SK-N-SH treated with all-trans-retinoic acid at 6 μM for 48 hours (cell line): ENCODE results near the gene MIPEP.

Source experiments
- ATAC-seq: fragments of 200-7000 bp; cut with Tn5 transposase; 3 replicates; pipeline ENCODE4 v1.9.1; 2020; ENCODE audit warnings: mild to moderate bottlenecking, moderate library complexity
- BACH2 ChIP-seq: fragments of 250-450 bp; sonication (Bioruptor Pico); IDR thresholded peaks from 2 replicates; pipeline ENCODE4 v1.9.0; 2021; ENCODE audit warnings: mild to moderate bottlenecking, borderline replicate concordance
- CREB5 ChIP-seq: fragments of 250-450 bp; sonication (Bioruptor Pico); IDR thresholded peaks from 2 replicates; pipeline ENCODE4 v1.5.1; 2020; ENCODE audit warnings: low read depth, mild to moderate bottlenecking, moderate library complexity
- CSDC2 ChIP-seq: fragments of 250-450 bp; sonication (Bioruptor Pico); IDR thresholded peaks from 2 replicates; pipeline ENCODE4 v1.5.0; 2020; ENCODE audit warnings: mild to moderate bottlenecking, moderate library complexity
- ESRRG ChIP-seq: fragments of 250-450 bp; sonication (Bioruptor Pico); IDR thresholded peaks from 2 replicates; pipeline ENCODE4 v1.6.1; 2021; ENCODE audit warnings: mild to moderate bottlenecking
- GLIS3 ChIP-seq: fragments of 250-450 bp; sonication (Bioruptor Pico); IDR thresholded peaks from 2 replicates; pipeline ENCODE4 v1.5.0; 2020; ENCODE audit warnings: mild to moderate bottlenecking, moderate library complexity
- ISL1 ChIP-seq: fragments of 250-450 bp; sonication (Bioruptor Pico); IDR thresholded peaks from 2 replicates; pipeline ENCODE4 v2.1.2; 2022; ENCODE audit warnings: mild to moderate bottlenecking, moderate library complexity
- OSR1 ChIP-seq: fragments of 250-450 bp; sonication (Bioruptor Pico); IDR thresholded peaks from 2 replicates; pipeline ENCODE4 v1.8.0; 2022; ENCODE audit warnings: moderate library complexity, mild to moderate bottlenecking, inconsistent platforms
- PATZ1 ChIP-seq: fragments of 250-450 bp; sonication (Bioruptor Pico); IDR thresholded peaks from 2 replicates; pipeline ENCODE4 v1.8.0; 2020; ENCODE audit warnings: mild to moderate bottlenecking, moderate library complexity, borderline replicate concordance
- PPARA ChIP-seq: fragments of 250-450 bp; sonication (Bioruptor Pico); IDR thresholded peaks from 2 replicates; pipeline ENCODE4 v1.5.0; 2020; ENCODE audit warnings: mild to moderate bottlenecking, borderline replicate concordance
- RARB ChIP-seq: fragments of 250-450 bp; sonication (Bioruptor Pico); IDR thresholded peaks from 2 replicates; pipeline ENCODE4 v1.8.0; 2021; ENCODE audit warnings: mild to moderate bottlenecking, moderate library complexity
- SNAI2 ChIP-seq: fragments of 250-450 bp; sonication (Bioruptor Pico); IDR thresholded peaks from 2 replicates; pipeline ENCODE4 v1.5.0; 2020; ENCODE audit warnings: mild to moderate bottlenecking, moderate library complexity
- TCF4 ChIP-seq: fragments of 250-450 bp; sonication (Bioruptor Pico); IDR thresholded peaks from 2 replicates; pipeline ENCODE4 v1.8.0; 2021; ENCODE audit warnings: mild to moderate bottlenecking, moderate library complexity, borderline replicate concordance
- TOX ChIP-seq: fragments of 250-450 bp; sonication (Bioruptor Pico); IDR thresholded peaks from 2 replicates; pipeline ENCODE4 v1.8.0; 2021; ENCODE audit warnings: mild to moderate bottlenecking, moderate library complexity, borderline replicate concordance
- TSHZ2 ChIP-seq: fragments of 250-450 bp; sonication (Bioruptor Pico); IDR thresholded peaks from 2 replicates; pipeline ENCODE4 v1.5.0; 2020; ENCODE audit warnings: mild to moderate bottlenecking, moderate library complexity
- ZFP3 ChIP-seq: fragments of 250-450 bp; sonication (Bioruptor Pico); IDR thresholded peaks from 2 replicates; pipeline ENCODE4 v1.5.0; 2020; ENCODE audit warnings: mild to moderate bottlenecking, moderate library complexity
- ZFP30 ChIP-seq: fragments of 450-650 bp; formaldehyde crosslinking; IDR thresholded peaks from 2 replicates; pipeline ENCODE4 v1.5.0; 2022; ENCODE audit warnings: mild to moderate bottlenecking, moderate library complexity
- ZNF565 ChIP-seq: fragments of 450-650 bp; formaldehyde crosslinking; conservative IDR thresholded peaks from 2 replicates; pipeline ENCODE4 v1.5.0; 2020; ENCODE audit warnings: low read depth, mild to moderate bottlenecking, moderate library complexity
- ZNF70 ChIP-seq: fragments of 450-650 bp; formaldehyde crosslinking; IDR thresholded peaks from 2 replicates; pipeline ENCODE4 v1.5.0; 2020; ENCODE audit warnings: mild to moderate bottlenecking, moderate library complexity

The MIPEP gene

GRCh38 chr13:23909606-23910005 is 20.4 kb upstream of the MIPEP start:
- no peak for TF ChIP-seq ESRRG (CRISPR knock-in tag)
- no peak for TF ChIP-seq ZFP3 (CRISPR knock-in tag)
- no peak for TF ChIP-seq PPARA (CRISPR knock-in tag)
- no peak for TF ChIP-seq BACH2 (CRISPR knock-in tag)
- TF ChIP-seq ZNF565 (CRISPR knock-in tag), result no peak
- TF ChIP-seq TCF4 (CRISPR knock-in tag), result no peak
- TF ChIP-seq CSDC2 (CRISPR knock-in tag), result no peak
- TF ChIP-seq PATZ1 (CRISPR knock-in tag), result no peak
- no peak for TF ChIP-seq ZNF70 (CRISPR knock-in tag)
- TF ChIP-seq RARB (CRISPR knock-in tag), result no peak
- TF ChIP-seq ZFP30 (CRISPR knock-in tag), result no peak
- no peak for TF ChIP-seq TOX (CRISPR knock-in tag)
- no peak for TF ChIP-seq ISL1 (CRISPR knock-in tag)
- no peak for ATAC-seq

GRCh38 chr13:23905766-23906165 is 16.6 kb upstream of the MIPEP start:
- ATAC-seq, result no peak

GRCh38 chr13:23903906-23904280 is 14.7 kb upstream of the MIPEP start:
- ATAC-seq, result no peak; the same call in 2 of the 3 replicates
- no peak for TF ChIP-seq ZFP30 (CRISPR knock-in tag)
- TF ChIP-seq BACH2 (CRISPR knock-in tag), result no peak
- no peak for TF ChIP-seq GLIS3 (CRISPR knock-in tag)
- no peak for TF ChIP-seq CREB5
- TF ChIP-seq, all 23 proteins: peak for 0

More at GRCh38 chr13:23905766-23906165, 16.6 kb upstream of the MIPEP start:
- TF ChIP-seq ZNF565 (CRISPR knock-in tag) (no peak), TSHZ2 (CRISPR knock-in tag) (no peak), SNAI2 (CRISPR knock-in tag) (no peak)

- no peak; the same call in 2 of the 3 replicates for ATAC-seq
- TF ChIP-seq ZNF565 (CRISPR knock-in tag), result no peak
- TF ChIP-seq GLIS3 (CRISPR knock-in tag), result no peak
Measured at GRCh38 chr13:23902975-23903905, 14.0 kb upstream of the MIPEP start.

- ATAC-seq, result no peak; the same call in 2 of the 3 replicates
- TF ChIP-seq PPARA (CRISPR knock-in tag), result no peak
- TF ChIP-seq SNAI2 (CRISPR knock-in tag), result no peak
- TF ChIP-seq OSR1 (CRISPR knock-in tag), result no peak
- TF ChIP-seq ISL1 (CRISPR knock-in tag), result no peak
- no peak for TF ChIP-seq RARB (CRISPR knock-in tag)
- no peak for TF ChIP-seq CREB5
- no peak for TF ChIP-seq ESRRG (CRISPR knock-in tag)
Measured at GRCh38 chr13:23901365-23901764, 12.2 kb upstream of the MIPEP start.
